ENCODE data around the gene GPRC5C. TPM values are rescaled to one million over a fixed set of nuclear protein-coding genes. Genes with fewer than 3 reads are reported as not detected.

Gene GPRC5C
- total and polyA plus RNA-seq, 2 of the 13 experiments (the other 11 are each of a cell fraction or from before 2014, with no cell fraction given) = 85.6 to 300 TPM

- TF ChIP-seq TRAFD1 (CRISPR knock-in tag; IDR thresholded peaks at IDR 0.05; ENCODE audit: borderline replicate concordance) = no peak
Measured at GRCh38 chr17:74448756-74449155, 16.9 kb downstream of the GPRC5C start (continued).

GRCh38 chr17:74449306-74449705 is 17.4 kb downstream of the GPRC5C start:
- ATAC-seq (no peak), DNase-seq (ENCODE audit: low spot score) (no peak), FAIRE-seq (no peak)
- Histone ChIP-seq H4K20me1 (ENCODE audit: insufficient read depth, low read length) (no peaks in the 10 kb centered on the region; the same call in 1 of the 2 replicates), H3K27ac (ENCODE audit: extremely low read length, insufficient read depth, low read length) (no peak overlapping the region), H3K9ac (ENCODE audit: insufficient read depth, low read depth, low read length) (no peak overlapping the region), H3K79me2 (ENCODE audit: insufficient read depth, low read length) (no peaks in the 10 kb centered on the region), H3K36me3 (replicated peaks in 1 of 2; ENCODE audit: control insufficient read depth in 1 of 2, insufficient read depth in 2 of 2, low read length in 2 of 2) (peaks cover 16 to 35% of the 10 kb centered on the region in 2 experiments), H3K4me1 (ENCODE audit: insufficient read depth, low read length) (peaks cover 29% of the 10 kb centered on the region), H2AFZ (ENCODE audit: low read length) (no peak overlapping the region), H3K9me3 (ENCODE audit: low read length) (no peaks in the 10 kb centered on the region), H3K4me2 (ENCODE audit: low read depth, low read length) (no peak overlapping the region), H3K27me3 (ENCODE audit: control insufficient read depth in 1 of 2, insufficient read depth in 2 of 2, low read length in 2 of 2) (no peaks in the 10 kb centered on the region; a peak in 1 of 5 replicates), H3K4me3 (replicated peaks in 1 of 3; ENCODE audit: insufficient read depth in 1 of 3, low read depth in 2 of 3, low read length in 3 of 3) (no peak overlapping the region)
- intact Hi-C loops (cut with micrococcal nuclease; ENCODE audit: unreplicated experiment) = no loop called here
- in situ Hi-C loops (cut with HindIII; ENCODE audit: extremely low pct_ligation_motif_present, low pct_unique_long_range_greater_than_20kb) = loop anchor here (25.0 kb wide), 2 partner anchors 662 to 1162 kb away; no protein-coding TSS in a partner anchor
- BruUV-seq (replicated peaks) = no TSS peak
- POLR2A ChIA-PET = interaction anchor here (2.6 kb wide), 1 partner anchor 19 kb away, joined by 13 read pairs; no protein-coding TSS in a partner anchor
- TF ChIP-seq MAF1 (CRISPR knock-in tag; IDR thresholded peaks at IDR 0.05; ENCODE audit: borderline replicate concordance) (no peak), ZNF317 (CRISPR knock-in tag; IDR thresholded peaks at IDR 0.05) (no peak), TCF12 (IDR thresholded peaks at IDR 0.05) (no peak), TCF12 (CRISPR knock-in tag; IDR thresholded peaks at IDR 0.05) (no peak), ZNF879 (CRISPR knock-in tag; IDR thresholded peaks at IDR 0.05) (no peak), IRX3 (CRISPR knock-in tag; IDR thresholded peaks at IDR 0.05; ENCODE audit: borderline replicate concordance, low read depth) (no peak), KMT2B (CRISPR knock-in tag; IDR thresholded peaks at IDR 0.05) (no peak), RBFOX2 (IDR thresholded peaks at IDR 0.05; ENCODE audit: low read depth, low read length) (0 out of 2 replicates have a peak, but pooled peaks have one; percentile 21), HOXA9 (CRISPR knock-in tag; IDR thresholded peaks at IDR 0.05; ENCODE audit: borderline replicate concordance) (no peak), PCBP1 (IDR thresholded peaks at IDR 0.05; ENCODE audit: borderline replicate concordance, low read depth, low read length) (0 out of 2 replicates have a peak, but pooled peaks have one; percentile 51), RAD21 (CRISPR knock-in tag; IDR thresholded peaks at IDR 0.05) (no peak), GFI1 (CRISPR knock-in tag; IDR thresholded peaks at IDR 0.05; ENCODE audit: borderline replicate concordance) (no peak), MTA3 (CRISPR knock-in tag; IDR thresholded peaks at IDR 0.05) (no peak)
- CTCF ChIA-PET (ENCODE audit: low intra/inter-chr PET ratio, low total read pairs) = no interaction called here
- 94% methylated on average over 11 of the region's 11 CpGs for WGBS (ENCODE audit: low lambda C conversion rate)

Data from HepG2 (cell line).